Stimulated activated CD4-positive, alpha-beta T cell treated with anti-CD3 and anti-CD28 coated beads, Interleukin-12 subunit alpha, Interleukin-12 subunit beta, amount 100 ng/mL, for 48 hours (primary cell): ENCODE results near the gene PLA2G7.
"Not testable (repeated sequence)": the region's sequence is repeated elsewhere in the genome, so short reads cannot be mapped to it uniquely, and the experiment has no call there.

ENCODE experiments used
- DNase-seq, 3 donors: peaks; one replicate each; pipeline ENCODE4 v3.0.0-alpha.2; 2020; ENCODE audit warnings: low read depth in 2 of 3, low spot score in 1 of 3

Gene PLA2G7

DNA sequence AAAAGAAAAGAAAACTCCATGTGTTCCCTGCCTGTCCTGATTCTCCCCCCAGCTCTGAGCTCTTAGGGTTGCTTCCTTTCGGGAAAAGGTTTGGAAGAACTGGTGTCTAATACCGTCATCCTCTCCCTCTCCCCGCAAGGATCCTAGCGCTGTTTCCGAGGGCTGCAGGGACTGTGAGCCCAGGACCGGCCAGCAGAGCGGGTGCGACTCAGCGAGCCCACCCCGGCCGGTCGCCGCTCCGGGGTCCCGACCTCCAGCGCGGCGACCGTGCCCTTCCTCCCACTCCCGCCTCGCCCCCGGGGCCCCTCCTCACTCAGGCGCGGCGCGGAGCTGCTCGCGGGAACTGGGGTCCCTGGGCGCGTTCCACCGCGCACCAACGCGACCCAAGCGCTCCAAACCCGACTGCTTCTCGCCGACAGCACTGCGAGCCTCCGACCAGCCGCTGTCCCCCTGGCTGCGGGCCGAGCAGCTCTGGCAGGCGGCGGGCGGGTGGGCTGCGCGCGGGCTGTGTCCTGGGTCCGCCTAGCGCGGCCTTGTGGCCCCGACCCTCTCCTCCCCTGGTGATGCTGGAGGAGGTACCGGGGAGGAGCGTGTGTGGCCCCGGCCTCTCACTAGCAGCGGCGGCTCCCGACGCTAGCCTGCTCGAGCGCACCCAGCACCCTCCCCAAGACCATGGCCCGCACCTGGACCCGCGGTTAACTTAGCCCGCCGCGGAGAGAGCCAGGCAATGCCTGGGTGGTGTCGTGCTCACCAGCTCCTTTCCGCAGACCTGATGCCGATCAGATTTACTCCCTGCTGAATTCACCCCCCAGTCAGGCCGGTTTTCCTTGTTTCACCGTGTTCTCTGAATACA lies at the start of gene PLA2G7:
Gene PLA2G7, minus strand, starts transcription at position 509 of the 853 bp plus-strand sequence. CDS start 12,484 bp downstream, outside the sequence.
- DNase-seq: no peak

DNA sequence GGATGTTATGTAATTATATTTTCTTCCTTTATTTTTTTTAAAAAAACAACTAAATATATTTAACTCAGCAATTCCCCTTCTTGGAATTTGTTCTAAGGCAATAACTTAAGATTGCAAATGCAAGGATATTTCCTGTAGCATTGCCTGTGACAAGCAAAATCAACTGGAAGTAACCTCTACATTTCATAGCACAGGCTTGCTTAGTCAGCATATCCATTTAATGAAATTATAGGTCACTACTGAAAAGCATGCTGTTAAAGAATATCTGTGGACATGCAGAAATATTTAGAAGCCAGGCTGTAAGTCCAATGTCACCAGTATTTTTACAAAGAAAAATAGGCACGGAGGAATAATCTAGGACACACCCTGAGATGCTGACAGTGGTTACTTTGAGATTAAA lies 49.4 kb upstream of the PLA2G7 start:
- no peak for DNase-seq

DNA sequence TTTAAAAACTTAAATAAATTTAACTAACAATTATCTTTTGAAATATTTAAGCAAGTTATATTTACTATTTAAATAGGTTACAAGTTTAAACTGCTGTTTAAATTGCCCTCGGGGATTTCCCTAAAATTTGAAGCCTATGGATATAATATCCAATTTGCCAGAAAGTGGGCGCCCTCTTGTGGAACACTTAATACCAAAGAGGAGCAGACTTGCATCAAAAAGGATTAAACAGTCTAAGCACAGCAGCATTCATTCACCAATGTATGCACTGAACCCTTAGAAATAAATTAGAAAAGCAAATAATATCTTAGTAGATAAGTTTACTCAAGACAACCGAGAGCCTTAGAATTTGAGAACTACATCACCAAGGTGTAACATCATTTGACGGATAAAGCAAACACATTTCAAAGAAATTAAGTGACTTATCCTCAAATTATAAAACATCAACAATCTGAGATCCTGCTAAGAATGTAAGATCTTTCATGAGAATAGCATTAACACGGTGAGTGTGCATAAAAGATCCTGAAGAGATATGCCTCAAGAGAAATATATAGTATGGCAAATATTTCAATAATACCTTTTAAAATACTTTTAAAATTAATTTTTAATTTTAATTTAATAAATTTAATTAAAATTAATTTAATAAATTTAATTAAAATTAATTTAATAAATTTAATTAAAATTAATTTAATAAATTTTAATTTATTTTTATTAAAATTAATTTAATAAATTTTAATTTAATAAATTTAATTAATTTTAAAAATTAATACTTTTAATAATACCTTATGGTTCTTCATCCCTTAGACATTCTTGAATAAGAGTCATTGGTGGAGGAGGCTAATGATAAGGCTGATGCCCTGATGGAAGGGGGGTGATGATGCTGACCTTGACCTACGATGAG lies 46.6 kb upstream of the PLA2G7 start:
- peak; percentile 4 to 35 (median 22) for DNase-seq

DNA sequence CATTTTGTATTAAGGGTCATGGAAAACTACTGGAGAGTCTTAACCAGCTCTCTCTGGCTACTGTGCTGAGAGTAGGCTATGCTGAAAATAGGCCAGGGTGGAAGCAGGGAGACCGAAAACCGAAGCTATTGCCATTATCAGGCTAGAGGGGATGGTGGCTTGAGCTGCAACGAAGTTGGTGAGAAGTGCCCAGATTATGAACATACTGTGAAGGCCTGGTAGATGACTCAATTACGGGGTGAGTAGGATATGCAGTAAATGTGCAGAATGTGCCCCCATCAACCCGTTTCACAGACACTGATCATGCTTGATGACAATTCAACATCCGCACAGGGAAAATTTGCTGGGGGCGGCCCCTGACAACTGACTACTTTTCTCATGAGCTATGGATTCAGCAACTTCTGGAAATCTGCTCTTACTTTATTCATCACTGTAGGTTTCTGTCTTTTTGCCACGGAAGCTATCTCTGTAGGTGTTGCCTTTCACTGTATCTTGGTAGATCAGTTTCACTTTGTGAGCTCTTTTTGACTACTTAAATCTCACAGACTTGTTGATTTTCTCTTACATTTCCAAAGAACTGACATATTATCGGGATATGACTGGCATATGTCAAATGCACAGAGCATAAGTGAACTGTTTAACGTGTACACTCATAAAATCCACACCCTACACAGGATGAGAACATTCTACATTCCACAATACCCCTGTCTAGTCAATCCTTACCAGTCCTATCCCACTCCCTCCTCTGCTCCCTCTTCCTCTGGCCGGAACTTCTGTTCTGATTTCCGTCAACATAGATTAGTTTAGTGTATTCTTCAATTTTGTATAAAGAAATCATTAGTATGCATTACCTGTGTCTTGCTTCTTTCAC lies 42.5 kb upstream of the PLA2G7 start:
- no peak for DNase-seq

DNA sequence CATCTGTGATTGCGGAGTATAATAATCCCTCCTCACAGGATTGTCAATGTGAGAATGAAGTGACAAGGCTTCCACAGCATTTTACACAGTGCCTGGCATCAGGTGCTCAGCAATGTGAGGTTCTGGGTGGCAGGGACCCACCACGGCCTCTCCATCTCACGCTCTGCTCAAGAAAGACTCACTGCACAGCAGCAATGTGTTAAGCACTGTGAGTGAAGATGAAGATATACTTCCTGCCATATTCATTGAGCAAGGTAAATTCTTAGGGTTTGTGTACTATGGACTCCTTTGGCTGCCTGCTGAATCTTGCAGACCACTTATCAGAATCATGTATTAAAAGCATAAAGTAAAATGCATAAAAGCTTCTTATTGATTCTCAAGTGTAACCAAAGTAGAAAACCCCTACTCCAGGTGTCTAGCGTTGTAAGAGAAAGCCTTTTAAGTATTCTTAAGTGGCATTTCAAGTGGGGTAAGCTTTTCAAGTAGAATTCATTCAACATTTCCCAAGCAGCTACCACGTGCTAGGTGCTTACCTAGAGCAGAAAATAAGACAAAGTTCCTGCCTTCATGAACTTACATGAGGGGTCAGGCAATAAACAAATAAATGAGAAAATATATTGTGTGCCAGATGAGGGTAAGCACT lies 41.0 kb upstream of the PLA2G7 start:
- no peak for DNase-seq

DNA sequence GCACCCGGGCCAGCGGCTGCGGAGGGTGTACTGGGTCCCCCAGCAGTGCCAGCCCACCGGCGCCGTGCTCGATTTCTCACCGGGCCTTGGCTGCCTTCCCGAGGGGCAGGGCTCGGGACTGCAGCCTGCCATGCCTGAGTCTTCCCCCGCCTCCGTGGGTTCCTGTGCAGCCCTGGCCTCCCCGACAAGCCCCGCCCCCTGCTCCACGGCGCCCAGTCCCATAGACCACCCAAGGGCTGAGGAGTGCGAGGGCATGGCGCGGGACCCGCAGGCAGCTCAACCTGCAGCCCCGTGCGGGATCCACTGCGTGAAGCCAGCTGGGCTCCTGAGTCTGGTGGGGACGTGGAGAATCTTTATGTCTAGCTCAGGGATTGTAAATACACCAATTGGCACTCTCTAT lies 39.6 kb upstream of the PLA2G7 start:
- not testable (repeated sequence) for DNase-seq

DNA sequence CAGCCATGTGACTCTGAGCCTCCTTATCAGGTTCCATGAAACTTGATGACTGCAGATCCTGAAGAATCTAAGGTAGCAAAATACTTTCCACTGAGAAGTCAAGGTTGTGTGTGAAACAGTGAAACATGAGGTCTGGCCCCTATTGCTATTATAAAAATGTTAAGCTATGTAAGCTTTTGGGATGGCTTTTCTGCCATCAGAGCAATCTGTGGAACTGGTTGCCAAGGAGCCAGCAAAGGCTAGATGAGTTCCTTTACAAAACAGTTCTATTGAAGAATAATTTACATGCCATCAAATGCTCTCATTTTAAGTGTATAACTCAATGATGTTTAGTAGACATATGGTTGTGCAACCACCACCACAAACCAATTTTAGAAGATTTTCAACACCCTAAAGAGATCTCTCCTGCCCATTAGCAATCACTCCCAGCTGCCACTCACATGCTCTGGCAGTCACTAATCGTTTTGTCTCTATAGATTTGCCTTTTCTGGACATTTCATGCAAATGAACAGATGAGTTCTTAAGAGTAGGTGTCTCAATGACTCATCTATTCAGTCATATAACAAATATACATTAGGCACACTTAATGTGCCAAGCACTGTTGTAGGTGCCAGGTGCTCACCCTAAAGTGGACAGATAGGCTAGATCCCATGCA lies 38.2 kb upstream of the PLA2G7 start:
- no peak for DNase-seq

DNA sequence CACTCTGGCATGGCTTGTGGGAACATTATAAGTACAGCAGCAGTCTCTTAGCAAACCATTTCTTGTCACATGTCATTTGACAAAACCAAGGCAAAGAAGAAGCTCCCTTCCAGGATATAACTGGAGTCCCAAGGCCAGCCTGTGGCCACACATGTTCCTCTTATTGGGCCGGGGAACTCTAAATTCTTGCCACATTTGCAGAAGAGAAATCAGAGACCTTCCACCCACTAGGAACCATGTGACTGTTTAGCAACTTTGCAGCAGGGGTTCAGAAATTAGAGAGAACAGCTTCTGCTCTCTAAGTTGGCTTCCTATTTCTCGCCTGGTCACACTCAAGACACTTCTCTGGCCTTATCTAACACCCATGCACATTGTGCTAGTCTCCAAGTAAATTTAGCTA lies 37.6 kb upstream of the PLA2G7 start:
- DNase-seq: no peak

DNA sequence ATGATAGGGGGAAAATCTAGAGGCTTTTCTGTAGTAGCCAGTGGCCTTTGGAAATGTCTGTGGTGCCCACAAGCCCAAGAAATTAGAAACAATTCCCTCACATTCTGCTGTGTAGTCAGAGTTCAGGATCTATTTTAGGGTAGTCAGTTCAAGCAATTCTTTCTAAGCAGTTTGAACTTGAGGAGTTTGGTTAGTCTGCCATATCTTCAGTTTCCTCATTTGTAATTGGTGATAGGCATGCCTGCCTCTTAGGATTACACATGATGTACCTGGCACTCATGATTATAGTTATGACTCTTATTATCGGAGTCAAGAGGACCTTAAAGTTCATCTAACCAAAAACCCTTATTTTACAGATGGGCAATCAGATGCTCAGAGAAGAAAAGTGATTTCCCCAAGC lies 36.8 kb upstream of the PLA2G7 start:
- DNase-seq: no peak

DNA sequence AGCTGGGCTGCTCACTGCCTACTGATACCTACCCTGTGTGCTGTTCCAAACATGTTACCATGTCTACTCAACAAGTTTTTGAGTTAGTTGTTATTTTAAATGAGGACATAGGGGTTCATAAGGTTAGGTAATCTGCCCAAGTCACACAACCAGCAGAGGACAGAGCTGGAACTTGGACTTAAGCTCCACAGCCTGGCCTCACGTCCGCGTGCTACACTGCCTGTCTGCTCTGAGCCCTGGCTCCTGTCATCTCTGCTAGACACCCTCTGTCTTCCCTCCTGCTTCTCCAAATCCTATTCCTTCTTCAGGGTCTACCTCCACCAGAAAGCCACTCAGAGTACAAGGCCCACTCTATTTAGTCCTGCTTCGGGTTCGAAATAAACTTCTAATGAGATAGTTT lies 29.8 kb upstream of the PLA2G7 start:
- no peak for DNase-seq

DNA sequence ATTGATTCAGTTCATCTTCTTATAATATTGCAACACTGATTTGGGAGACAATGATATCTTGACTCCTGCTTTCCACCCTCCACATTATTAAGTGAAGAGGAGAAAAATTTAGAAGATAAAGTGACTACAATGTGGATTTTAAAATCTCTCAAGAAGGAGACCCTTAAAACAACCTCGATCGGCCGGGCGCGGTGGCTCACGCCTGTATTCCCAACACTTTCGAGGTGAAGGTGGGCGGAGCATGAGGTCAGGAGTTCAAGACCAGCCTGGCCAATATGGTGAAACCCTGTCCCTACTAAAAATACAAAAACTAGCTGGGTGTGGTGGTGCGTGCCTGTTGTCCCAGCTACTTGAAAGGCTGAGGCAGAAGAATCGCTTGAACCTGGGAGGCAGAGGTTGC lies 29.1 kb upstream of the PLA2G7 start:
- not testable (repeated sequence) for DNase-seq

DNA sequence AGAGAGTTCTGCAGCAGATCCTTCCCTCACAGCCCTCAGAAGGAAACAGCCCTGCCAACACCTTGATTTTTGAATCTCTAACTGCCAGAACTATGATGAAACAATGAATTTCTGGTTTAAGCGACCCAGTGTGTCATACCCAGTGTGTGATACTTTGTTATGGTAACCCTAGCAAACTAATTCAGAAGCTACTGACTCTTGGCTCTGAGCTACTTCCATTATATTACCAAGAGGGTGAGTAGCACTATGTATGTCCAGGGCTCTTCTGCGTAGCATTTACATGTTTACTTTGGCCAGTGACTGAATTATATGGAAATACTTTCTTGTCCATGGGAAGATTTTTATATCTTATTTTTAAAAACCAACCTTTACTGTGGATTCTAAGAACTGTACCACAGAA lies 28.3 kb upstream of the PLA2G7 start:
- DNase-seq: no peak

DNA sequence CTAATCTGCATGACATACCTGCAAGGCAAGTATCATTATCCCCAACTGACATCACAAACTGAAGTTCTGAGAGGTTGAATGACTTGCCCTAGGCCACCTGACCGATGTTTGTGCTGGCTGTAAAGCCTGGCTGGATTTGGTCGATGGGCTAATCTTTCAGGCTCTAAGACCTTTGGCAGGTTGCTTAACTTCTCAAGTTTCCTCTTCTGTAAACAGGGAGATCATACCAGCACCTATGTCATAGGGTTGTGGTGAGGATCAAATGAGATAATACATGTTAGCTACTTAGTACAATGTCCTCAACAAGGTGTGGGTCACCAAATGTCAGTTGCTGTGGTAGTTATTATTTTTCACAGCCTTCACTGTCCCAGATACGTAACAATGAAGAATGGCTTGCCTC lies 25.8 kb upstream of the PLA2G7 start:
- no peak for DNase-seq

DNA sequence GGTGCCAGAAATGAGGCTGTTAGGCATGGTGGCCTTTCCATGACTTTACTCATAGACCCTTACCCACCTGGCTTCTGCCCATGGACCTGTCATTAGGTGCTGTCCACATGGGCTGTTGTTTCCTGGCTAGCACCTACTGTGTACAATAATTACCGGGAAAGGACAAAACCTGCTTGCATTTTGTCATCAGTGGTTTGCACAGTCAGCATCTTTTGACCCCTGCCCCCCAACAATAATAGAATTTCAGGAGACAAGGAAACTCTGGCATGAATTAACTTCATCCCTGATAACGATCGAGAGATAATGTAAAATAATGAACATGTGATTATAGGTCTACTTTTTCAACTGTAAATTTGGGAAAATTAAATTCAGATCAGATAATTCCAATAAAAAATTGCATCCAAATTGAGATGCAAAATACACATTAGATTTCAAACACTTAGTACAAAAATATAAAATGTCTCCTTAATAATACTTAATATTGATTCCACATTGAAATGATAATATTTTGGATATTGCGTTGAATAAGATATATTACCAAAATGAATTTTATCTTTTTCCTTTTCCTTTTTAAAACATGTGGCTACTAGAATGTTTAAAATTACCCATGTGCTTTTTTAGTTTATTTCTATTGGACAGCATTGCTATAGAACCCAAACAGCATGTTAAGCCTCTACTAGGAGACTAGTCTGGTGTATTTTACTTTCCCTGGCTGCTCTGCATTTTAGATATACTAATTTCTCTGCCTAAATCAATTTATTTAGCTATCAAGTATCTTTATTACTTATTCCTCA lies 24.0 kb upstream of the PLA2G7 start:
- DNase-seq: no peak

DNA sequence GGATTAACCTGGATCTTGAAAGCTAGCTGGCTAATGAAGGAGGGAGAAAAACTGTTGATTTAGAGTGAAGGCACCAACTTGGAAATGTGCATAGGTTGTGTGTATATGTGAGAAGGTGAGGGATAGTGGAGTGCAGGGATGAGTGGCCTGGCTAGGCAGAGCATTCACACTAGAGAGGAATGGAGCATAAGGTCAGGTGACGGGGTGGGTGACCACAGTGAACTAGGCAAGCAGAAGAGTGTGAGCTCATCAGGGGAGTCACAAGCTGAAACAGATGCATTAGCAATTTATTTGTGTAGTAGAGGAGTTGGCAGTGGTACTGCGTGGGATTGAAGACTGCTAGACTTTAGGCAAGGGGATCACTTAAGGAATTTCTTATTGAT lies 22.0 kb upstream of the PLA2G7 start:
- no peak for DNase-seq

DNA sequence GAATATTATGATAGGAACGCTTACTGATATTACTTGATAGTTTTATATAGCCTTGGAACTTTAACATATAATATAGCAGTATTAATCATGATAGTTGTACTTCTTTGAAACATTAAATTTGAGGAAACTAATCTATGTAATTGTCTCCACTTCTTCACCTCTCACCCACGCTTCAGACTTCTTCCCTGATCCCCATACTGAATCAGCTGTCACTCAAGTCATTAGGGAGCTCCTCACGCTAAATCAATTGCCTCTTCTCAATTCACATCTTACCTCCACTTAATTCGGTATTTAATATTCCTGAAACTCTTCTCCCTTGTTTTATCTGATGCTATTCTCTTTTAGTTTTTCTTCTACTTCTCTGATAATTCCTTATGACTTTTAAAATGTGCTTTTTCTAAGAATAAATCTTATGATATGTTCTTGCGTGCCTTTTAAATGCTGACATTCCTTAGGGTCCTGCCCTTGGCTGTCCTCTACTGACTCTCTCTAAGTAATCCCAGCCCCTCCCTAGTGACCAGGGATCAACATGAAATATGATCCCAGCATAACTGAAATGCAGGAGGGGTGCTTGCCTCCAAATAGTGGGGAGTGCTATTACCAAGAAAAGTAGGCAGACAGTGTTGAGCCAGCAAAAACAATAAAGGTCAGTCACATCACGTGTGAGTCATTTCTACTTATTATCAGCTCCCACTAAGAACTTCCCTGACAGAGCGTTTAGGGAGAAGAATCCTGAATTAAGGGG lies 21.5 kb upstream of the PLA2G7 start:
- no peak for DNase-seq

DNA sequence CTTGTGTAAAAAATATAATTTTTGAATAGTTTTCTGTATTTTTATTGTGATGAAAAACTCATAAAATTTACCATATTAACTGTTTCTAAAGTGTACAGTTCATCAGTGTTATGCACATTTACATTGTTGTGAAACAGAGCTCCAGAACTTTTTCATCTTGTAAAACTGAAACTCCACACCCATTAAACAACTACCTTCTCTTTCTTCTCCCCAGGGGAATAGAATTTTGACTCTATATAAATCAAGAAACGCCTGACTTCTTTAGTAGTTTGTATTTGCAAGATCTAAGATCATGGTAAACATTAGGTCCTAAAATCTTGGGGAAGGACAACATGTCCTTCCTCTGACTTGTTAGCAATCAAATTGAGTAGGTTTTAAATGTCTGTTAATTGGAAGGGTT lies 20.7 kb upstream of the PLA2G7 start:
- DNase-seq: no peak

DNA sequence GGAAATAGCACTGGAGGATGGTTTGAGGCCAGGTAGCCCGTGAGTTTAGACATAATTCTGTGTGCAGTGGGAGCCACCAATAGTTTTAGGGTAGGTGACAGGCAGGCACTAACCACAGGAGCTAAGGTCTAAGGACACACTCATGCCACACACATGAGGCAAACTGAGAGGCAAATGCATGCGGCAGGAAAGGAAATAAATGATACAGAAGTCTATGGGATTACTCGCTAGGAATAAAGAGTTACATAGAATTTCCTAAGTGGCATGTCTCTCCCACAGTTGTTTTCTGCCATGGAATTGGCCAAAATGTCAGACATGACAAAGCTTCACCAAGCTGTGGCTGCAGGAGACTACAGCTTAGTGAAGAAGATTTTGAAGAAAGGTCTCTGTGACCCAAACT lies 16.5 kb upstream of the PLA2G7 start:
- DNase-seq: no peak

DNA sequence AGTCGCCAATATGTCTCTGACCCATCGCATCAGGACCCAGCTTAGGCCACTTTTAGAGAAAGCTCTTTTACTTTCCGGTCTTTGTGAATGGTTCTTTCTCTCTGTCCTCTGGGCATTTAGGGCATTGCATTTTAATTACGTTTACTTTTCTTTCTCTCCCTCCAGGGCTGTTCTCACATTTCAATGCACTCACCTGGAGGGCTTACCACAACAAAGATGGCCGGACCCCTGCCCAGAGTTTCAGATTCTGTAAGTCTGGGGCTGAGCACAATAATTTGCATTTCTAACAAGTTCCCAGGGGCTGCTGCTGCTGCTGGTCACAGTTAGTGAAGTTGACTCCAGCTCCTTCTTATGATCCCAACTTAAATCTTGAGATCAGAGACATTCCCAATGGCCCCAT lies 14.6 kb upstream of the PLA2G7 start:
- no peak for DNase-seq
